GM13977 (cell line): Measurements from ENCODE around the gene CARD8.
"Not testable (repeated sequence)": the region's sequence is repeated elsewhere in the genome, so short reads cannot be mapped to it uniquely, and the experiment has no call there.

ENCODE experiments used
- DNase-seq: peaks from one replicate; pipeline ENCODE4 v3.0.0; 2012; ENCODE audit warnings: low spot score
- CTCF ChIP-seq: IDR thresholded peaks from 2 replicates; pipeline ENCODE4 v1.5.1; 2012; ENCODE audit warnings: mild to moderate bottlenecking, control low read depth; ENCODE audit not compliant: insufficient read depth; ENCODE audit errors: extremely low read depth, missing control alignments
- in situ Hi-C: fragments of 300-500 bp; cut with MboI; formaldehyde crosslinking; loops from one replicate; pipeline ENCODE4 v1.12.0; 2022; ENCODE audit warnings: low sequenced_read_pairs, low pct_unique_long_range_greater_than_20kb, mixed read lengths, inconsistent platforms; ENCODE audit not compliant: unreplicated experiment

The CARD8 gene

GRCh38 chr19:48258992-48259391, 3.3 kb upstream of the CARD8 start:
- not testable (repeated sequence) for DNase-seq
- in situ Hi-C loops: loop anchor here (25.0 kb wide), 1 partner anchor 297 kb away; no protein-coding TSS in a partner anchor

- TF ChIP-seq CTCF: no peak
- no peak for DNase-seq
- in situ Hi-C loops: loop anchor here (25.0 kb wide), 1 partner anchor 296 kb away; no protein-coding TSS in a partner anchor
These were observed 2.6 kb upstream of the CARD8 start for GRCh38 chr19:48258350-48258749.

- in situ Hi-C loops: loop anchor here (25.0 kb wide), 1 partner anchor 292 kb away; no protein-coding TSS in a partner anchor
- no peak for DNase-seq
- TF ChIP-seq CTCF: no peak
These were observed 1.2 kb downstream of the CARD8 start for GRCh38 chr19:48254529-48254970.

- in situ Hi-C loops: loop anchor here (25.0 kb wide), 1 partner anchor 292 kb away; no protein-coding TSS in a partner anchor
- DNase-seq: no peak
- no peak for TF ChIP-seq CTCF
These were observed 1.7 kb downstream of the CARD8 start for GRCh38 chr19:48253999-48254398.

- DNase-seq: no peak
- no peak for TF ChIP-seq CTCF
- in situ Hi-C loops: loop anchor here (25.0 kb wide), 1 partner anchor 290 kb away; no protein-coding TSS in a partner anchor
These were observed 3.1 kb downstream of the CARD8 start for GRCh38 chr19:48252609-48253008.

GRCh38 chr19:48250290-48251025, 5.3 kb downstream of the CARD8 start:
- in situ Hi-C loops: loop anchor here (25.0 kb wide), 1 partner anchor 288 kb away; no protein-coding TSS in a partner anchor
- TF ChIP-seq CTCF: no peak
- DNase-seq: no peak

GRCh38 chr19:48249502-48250014, 6.2 kb downstream of the CARD8 start:
- TF ChIP-seq CTCF: no peak
- in situ Hi-C loops: loop anchor here (25.0 kb wide), 1 partner anchor 287 kb away; no protein-coding TSS in a partner anchor
- DNase-seq: peak; percentile 39
